Peyer's patch (tissue), 4 donors: ENCODE data around the gene RAB17.

Experiments
- CTCF ChIP-seq, 6 experiments: fragments of 450-650 bp in 4 of 6; fragments of 200-600 bp in 2 of 6; sonication (generic) in 1 of 6; IDR thresholded peaks; one replicate each; pipeline ENCODE4 v1.5.1; 2017 to 2019; ENCODE audit warnings: antibody characterized with exemption in 6 of 6, mild to moderate bottlenecking in 3 of 6, moderate library complexity in 1 of 6
- POLR2A ChIP-seq, 2 donors: fragments of 450-650 bp; IDR thresholded peaks; one replicate each; pipeline ENCODE4 v1.5.1; 2017; ENCODE audit warnings: antibody characterized with exemption in 2 of 2, mild to moderate bottlenecking in 2 of 2, moderate library complexity in 2 of 2

- no peak for TF ChIP-seq CTCF (IDR thresholded peaks at IDR 0.05)
- no peak for TF ChIP-seq POLR2A (IDR thresholded peaks at IDR 0.05)
Observed at GRCh38 chr2:237527233-237527632, 63.3 kb downstream of the RAB17 start.
